ENCODE measurements around the gene RERE. TPM values are rescaled to one million over a fixed set of nuclear protein-coding genes. Genes with fewer than 3 reads are reported as not detected.
A peak's percentile ranks its signal among the peaks of the same experiment; 100 is the strongest.

Gene RERE
- total RNA-seq, 1 experiment from 2014 or later = 217 TPM

GRCh38 chr1:8458607-8459006 lies 358.8 kb downstream of the RERE start:
- ChIA-PET POLR2A (no interaction called here), CTCF (no interaction called here)
- TF ChIP-seq CTCF (IDR thresholded peaks at IDR 0.05) = no peak
- no peak for TF ChIP-seq POLR2AphosphoS5 (IDR thresholded peaks at IDR 0.05; ENCODE audit: low read depth, low read length)
- TF ChIP-seq SIN3A (IDR thresholded peaks at IDR 0.05; ENCODE audit: borderline replicate concordance, insufficient read depth, low read depth, low read length) = no peak
- no peak for TF ChIP-seq TCF7L2 (IDR thresholded peaks at IDR 0.05; ENCODE audit: low read depth, low read length)
- TF ChIP-seq, protein P1, sequence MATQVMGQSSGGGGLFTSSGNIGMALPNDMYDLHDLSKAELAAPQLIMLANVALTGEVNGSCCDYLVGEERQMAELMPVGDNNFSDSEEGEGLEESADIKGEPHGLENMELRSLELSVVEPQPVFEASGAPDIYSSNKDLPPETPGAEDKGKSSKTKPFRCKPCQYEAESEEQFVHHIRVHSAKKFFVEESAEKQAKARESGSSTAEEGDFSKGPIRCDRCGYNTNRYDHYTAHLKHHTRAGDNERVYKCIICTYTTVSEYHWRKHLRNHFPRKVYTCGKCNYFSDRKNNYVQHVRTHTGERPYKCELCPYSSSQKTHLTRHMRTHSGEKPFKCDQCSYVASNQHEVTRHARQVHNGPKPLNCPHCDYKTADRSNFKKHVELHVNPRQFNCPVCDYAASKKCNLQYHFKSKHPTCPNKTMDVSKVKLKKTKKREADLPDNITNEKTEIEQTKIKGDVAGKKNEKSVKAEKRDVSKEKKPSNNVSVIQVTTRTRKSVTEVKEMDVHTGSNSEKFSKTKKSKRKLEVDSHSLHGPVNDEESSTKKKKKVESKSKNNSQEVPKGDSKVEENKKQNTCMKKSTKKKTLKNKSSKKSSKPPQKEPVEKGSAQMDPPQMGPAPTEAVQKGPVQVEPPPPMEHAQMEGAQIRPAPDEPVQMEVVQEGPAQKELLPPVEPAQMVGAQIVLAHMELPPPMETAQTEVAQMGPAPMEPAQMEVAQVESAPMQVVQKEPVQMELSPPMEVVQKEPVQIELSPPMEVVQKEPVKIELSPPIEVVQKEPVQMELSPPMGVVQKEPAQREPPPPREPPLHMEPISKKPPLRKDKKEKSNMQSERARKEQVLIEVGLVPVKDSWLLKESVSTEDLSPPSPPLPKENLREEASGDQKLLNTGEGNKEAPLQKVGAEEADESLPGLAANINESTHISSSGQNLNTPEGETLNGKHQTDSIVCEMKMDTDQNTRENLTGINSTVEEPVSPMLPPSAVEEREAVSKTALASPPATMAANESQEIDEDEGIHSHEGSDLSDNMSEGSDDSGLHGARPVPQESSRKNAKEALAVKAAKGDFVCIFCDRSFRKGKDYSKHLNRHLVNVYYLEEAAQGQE (IDR thresholded peaks at IDR 0.05; ENCODE audit: insufficient read depth in 1 of 2, low read depth in 2 of 2, low read length in 1 of 2) = no peak
- Histone ChIP-seq H3K4me1 (ENCODE audit: control insufficient read depth, insufficient read depth, low read length) (peaks cover 22% of the 10 kb centered on the region), H3K36me3 (ENCODE audit: control insufficient read depth, insufficient read depth, low read length) (no peaks in the 10 kb centered on the region; the same call in none of the 2 replicates), H3K27ac (ENCODE audit: low read length) (no peak overlapping the region), H3K27me3 (ENCODE audit: control insufficient read depth, insufficient read depth, low read length) (no peaks in the 10 kb centered on the region), H3K4me3 (ENCODE audit: low read depth in 2 of 2, low read length in 2 of 2) (no peak overlapping the region), H3K9me3 (ENCODE audit: control insufficient read depth, insufficient read depth, low read depth, low read length) (no peaks in the 10 kb centered on the region)
- BruUV-seq (replicated peaks) = TSS peak; percentile 9
- DNase-seq (ENCODE audit: low read depth, low spot score) = no peak
- in situ Hi-C loops (cut with HindIII; ENCODE audit: low pct_unique_long_range_greater_than_20kb, low sequenced_read_pairs) (no loop called here), intact Hi-C loops (cut with micrococcal nuclease; ENCODE audit: unreplicated experiment) (no loop called here)
- ATAC-seq = no peak

GRCh38 chr1:8457760-8458381 lies 359.6 kb downstream of the RERE start:
- no peaks in the 10 kb centered on the region; the same call in none of the 2 replicates for H3K36me3 ChIP-seq (ENCODE audit: control insufficient read depth, insufficient read depth, low read length)
- ChIA-PET POLR2A (no interaction called here), CTCF (no interaction called here)
- no peak overlapping the region for H3K27ac ChIP-seq (ENCODE audit: low read length)
- TF ChIP-seq POLR2AphosphoS5 (IDR thresholded peaks at IDR 0.05; ENCODE audit: low read depth, low read length) (no peak), TCF7L2 (IDR thresholded peaks at IDR 0.05; ENCODE audit: low read depth, low read length) (no peak), CTCF (IDR thresholded peaks at IDR 0.05) (no peak), SIN3A (IDR thresholded peaks at IDR 0.05; ENCODE audit: borderline replicate concordance, insufficient read depth, low read depth, low read length) (no peak)
- TF ChIP-seq, protein P1 (IDR thresholded peaks at IDR 0.05; ENCODE audit: insufficient read depth in 1 of 2, low read depth in 2 of 2, low read length in 1 of 2) = no peak
- no peak overlapping the region for H3K4me3 ChIP-seq (ENCODE audit: low read depth in 2 of 2, low read length in 2 of 2)
- no peaks in the 10 kb centered on the region for H3K27me3 ChIP-seq (ENCODE audit: control insufficient read depth, insufficient read depth, low read length)
- H3K4me1 ChIP-seq (ENCODE audit: control insufficient read depth, insufficient read depth, low read length) = peaks cover 15% of the 10 kb centered on the region
- intact Hi-C loops (cut with micrococcal nuclease; ENCODE audit: unreplicated experiment) (no loop called here), in situ Hi-C loops (cut with HindIII; ENCODE audit: low pct_unique_long_range_greater_than_20kb, low sequenced_read_pairs) (no loop called here)
- no peaks in the 10 kb centered on the region for H3K9me3 ChIP-seq (ENCODE audit: control insufficient read depth, insufficient read depth, low read depth, low read length)
- no peak for ATAC-seq
- no peak for DNase-seq (ENCODE audit: low read depth, low spot score)
- no TSS peak for BruUV-seq (replicated peaks)

Measured in Panc1 (cell line).